HEK293 (cell line): Measurements from ENCODE around the gene SETD3.

ENCODE experiments used
- FEZF1 ChIP-seq: fragments of 450-650 bp; formaldehyde crosslinking; IDR thresholded peaks from 2 replicates; pipeline ENCODE4 v1.5.1; 2016; ENCODE audit warnings: missing biosample characterization, missing genetic modification characterization
- IKZF3 ChIP-seq: fragments of 450-650 bp; IDR thresholded peaks from 2 replicates; pipeline ENCODE4 v1.5.0; 2018; ENCODE audit warnings: missing biosample characterization, mild to moderate bottlenecking, missing genetic modification characterization, moderate library complexity
- KLF8 ChIP-seq: fragments of 450-650 bp; formaldehyde crosslinking; IDR thresholded peaks from 2 replicates; pipeline ENCODE4 v1.5.1; 2016; ENCODE audit warnings: missing biosample characterization, missing genetic modification characterization
- PRDM1 ChIP-seq: fragments of 450-650 bp; formaldehyde crosslinking; IDR thresholded peaks from 2 replicates; pipeline ENCODE4; 2016; ENCODE audit warnings: missing biosample characterization, missing genetic modification characterization
- SALL2 ChIP-seq: fragments of 450-650 bp; formaldehyde crosslinking; IDR thresholded peaks from 2 replicates; pipeline ENCODE4 v1.5.0; 2017; ENCODE audit warnings: missing biosample characterization, mild to moderate bottlenecking, missing genetic modification characterization, borderline replicate concordance
- ZBTB21 ChIP-seq: fragments of 450-650 bp; formaldehyde crosslinking; IDR thresholded peaks from 2 replicates; pipeline ENCODE4 v1.5.1; 2017; ENCODE audit warnings: missing biosample characterization, missing genetic modification characterization
- ZNF132 ChIP-seq: fragments of 450-650 bp; formaldehyde crosslinking; IDR thresholded peaks from 2 replicates; pipeline ENCODE4 v1.5.1; 2017; ENCODE audit warnings: missing biosample characterization, missing genetic modification characterization, borderline replicate concordance
- ZNF23 ChIP-seq: fragments of 450-650 bp; formaldehyde crosslinking; IDR thresholded peaks from 2 replicates; pipeline ENCODE4 v1.5.1; 2016; ENCODE audit warnings: missing biosample characterization, missing genetic modification characterization, borderline replicate concordance
- ZNF391 ChIP-seq: fragments of 450-650 bp; formaldehyde crosslinking; IDR thresholded peaks from 2 replicates; pipeline ENCODE4 v1.5.1; 2016; ENCODE audit warnings: low read depth, missing biosample characterization, missing genetic modification characterization, borderline replicate concordance
- ZNF624 ChIP-seq: fragments of 450-650 bp; formaldehyde crosslinking; IDR thresholded peaks from 2 replicates; pipeline ENCODE4 v1.5.1; 2017; ENCODE audit warnings: missing biosample characterization, missing genetic modification characterization
- ZNF660 ChIP-seq: fragments of 450-650 bp; IDR thresholded peaks from 2 replicates; pipeline ENCODE4 v1.5.1; 2018; ENCODE audit warnings: missing biosample characterization, mild to moderate bottlenecking, missing genetic modification characterization
- ZNF830 ChIP-seq: fragments of 450-650 bp; IDR thresholded peaks from 2 replicates; pipeline ENCODE4 v1.5.0; 2018; ENCODE audit warnings: missing biosample characterization, missing genetic modification characterization, low read depth, mild to moderate bottlenecking, moderate library complexity
- ZNF843 ChIP-seq: fragments of 450-650 bp; formaldehyde crosslinking; IDR thresholded peaks from 2 replicates; pipeline ENCODE4 v1.5.1; 2016; ENCODE audit warnings: missing biosample characterization, missing genetic modification characterization
- TF ChIP-seq, protein P1 (sequence below): fragments of 450-650 bp; formaldehyde crosslinking; IDR thresholded peaks from 2 replicates; pipeline ENCODE4 v1.5.1; 2016; ENCODE audit warnings: missing biosample characterization, missing genetic modification characterization, borderline replicate concordance
- TF ChIP-seq, protein P2 (sequence below): fragments of 450-650 bp; formaldehyde crosslinking; IDR thresholded peaks from 2 replicates; pipeline ENCODE4 v1.5.1; 2017; ENCODE audit warnings: missing biosample characterization, mild to moderate bottlenecking, missing genetic modification characterization, moderate library complexity
- TF ChIP-seq, protein P3 (sequence below): fragments of 450-650 bp; formaldehyde crosslinking; IDR thresholded peaks from 2 replicates; pipeline ENCODE4 v1.5.1; 2016; ENCODE audit warnings: missing biosample characterization, missing genetic modification characterization
- TF ChIP-seq, protein P4 (sequence below): IDR thresholded peaks from 2 replicates; pipeline ENCODE4 v1.6.1; 2011; ENCODE audit warnings: mild to moderate bottlenecking, low read depth, low read length, borderline replicate concordance
- TF ChIP-seq, protein P5 (sequence below): fragments of 450-650 bp; formaldehyde crosslinking; IDR thresholded peaks from 2 replicates; pipeline ENCODE4 v1.5.1; 2016; ENCODE audit warnings: missing biosample characterization, missing genetic modification characterization

Gene SETD3

DNA sequence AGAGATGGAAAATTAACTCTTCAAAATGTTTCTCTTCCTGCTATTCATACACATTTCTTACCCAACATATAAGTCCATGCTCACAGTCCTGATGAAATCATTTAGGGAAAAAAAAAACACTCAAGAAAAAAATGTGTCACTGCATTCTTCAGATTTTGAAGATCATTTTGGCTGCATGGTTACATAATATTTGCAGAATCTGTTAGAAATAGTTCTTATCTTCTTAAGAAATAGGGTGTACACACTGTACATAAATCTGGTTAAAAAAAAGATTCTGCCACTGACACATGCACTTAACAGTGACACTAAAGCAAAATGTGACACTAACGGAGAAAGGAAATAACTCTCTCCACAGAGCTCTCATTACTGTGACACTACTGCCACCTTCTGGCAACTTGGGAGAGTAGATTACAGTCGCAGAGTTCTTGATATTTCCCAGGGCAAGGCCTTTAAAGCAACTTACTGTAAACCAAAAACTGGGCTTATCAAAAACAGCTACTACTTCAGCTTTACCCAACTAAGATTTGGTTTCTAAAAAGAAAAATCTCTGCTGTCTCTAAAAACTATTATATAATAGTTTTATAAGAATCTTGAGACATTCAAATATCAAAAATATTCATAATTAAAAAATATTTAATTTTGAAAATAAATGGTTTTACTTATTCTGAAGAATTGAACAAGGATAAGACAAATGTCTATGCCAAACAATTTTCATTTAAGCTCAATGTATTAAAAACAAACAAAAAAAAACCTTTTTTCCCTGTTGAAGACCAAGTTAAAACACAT, 65.0 kb downstream of the SETD3 start (continued):
- TF ChIP-seq, protein P1, sequence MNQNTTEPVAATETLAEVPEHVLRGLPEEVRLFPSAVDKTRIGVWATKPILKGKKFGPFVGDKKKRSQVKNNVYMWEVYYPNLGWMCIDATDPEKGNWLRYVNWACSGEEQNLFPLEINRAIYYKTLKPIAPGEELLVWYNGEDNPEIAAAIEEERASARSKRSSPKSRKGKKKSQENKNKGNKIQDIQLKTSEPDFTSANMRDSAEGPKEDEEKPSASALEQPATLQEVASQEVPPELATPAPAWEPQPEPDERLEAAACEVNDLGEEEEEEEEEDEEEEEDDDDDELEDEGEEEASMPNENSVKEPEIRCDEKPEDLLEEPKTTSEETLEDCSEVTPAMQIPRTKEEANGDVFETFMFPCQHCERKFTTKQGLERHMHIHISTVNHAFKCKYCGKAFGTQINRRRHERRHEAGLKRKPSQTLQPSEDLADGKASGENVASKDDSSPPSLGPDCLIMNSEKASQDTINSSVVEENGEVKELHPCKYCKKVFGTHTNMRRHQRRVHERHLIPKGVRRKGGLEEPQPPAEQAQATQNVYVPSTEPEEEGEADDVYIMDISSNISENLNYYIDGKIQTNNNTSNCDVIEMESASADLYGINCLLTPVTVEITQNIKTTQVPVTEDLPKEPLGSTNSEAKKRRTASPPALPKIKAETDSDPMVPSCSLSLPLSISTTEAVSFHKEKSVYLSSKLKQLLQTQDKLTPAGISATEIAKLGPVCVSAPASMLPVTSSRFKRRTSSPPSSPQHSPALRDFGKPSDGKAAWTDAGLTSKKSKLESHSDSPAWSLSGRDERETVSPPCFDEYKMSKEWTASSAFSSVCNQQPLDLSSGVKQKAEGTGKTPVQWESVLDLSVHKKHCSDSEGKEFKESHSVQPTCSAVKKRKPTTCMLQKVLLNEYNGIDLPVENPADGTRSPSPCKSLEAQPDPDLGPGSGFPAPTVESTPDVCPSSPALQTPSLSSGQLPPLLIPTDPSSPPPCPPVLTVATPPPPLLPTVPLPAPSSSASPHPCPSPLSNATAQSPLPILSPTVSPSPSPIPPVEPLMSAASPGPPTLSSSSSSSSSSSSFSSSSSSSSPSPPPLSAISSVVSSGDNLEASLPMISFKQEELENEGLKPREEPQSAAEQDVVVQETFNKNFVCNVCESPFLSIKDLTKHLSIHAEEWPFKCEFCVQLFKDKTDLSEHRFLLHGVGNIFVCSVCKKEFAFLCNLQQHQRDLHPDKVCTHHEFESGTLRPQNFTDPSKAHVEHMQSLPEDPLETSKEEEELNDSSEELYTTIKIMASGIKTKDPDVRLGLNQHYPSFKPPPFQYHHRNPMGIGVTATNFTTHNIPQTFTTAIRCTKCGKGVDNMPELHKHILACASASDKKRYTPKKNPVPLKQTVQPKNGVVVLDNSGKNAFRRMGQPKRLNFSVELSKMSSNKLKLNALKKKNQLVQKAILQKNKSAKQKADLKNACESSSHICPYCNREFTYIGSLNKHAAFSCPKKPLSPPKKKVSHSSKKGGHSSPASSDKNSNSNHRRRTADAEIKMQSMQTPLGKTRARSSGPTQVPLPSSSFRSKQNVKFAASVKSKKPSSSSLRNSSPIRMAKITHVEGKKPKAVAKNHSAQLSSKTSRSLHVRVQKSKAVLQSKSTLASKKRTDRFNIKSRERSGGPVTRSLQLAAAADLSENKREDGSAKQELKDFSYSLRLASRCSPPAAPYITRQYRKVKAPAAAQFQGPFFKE (tag by site-specific recombination): no peak
- TF ChIP-seq IKZF3 (tag by site-specific recombination) (no peak), ZNF391 (tag by site-specific recombination) (no peak), ZNF660 (tag by site-specific recombination) (peak; percentile 83), ZBTB21 (tag by site-specific recombination) (no peak), ZNF624 (no peak), ZNF132 (tag by site-specific recombination) (no peak), ZNF830 (tag by site-specific recombination) (no peak), ZNF843 (no peak), PRDM1 (tag by site-specific recombination) (peak; percentile 93), FEZF1 (tag by site-specific recombination) (no peak), ZNF23 (tag by site-specific recombination) (no peak), KLF8 (tag by site-specific recombination) (no peak), SALL2 (tag by site-specific recombination) (no peak)
- TF ChIP-seq, protein P2, sequence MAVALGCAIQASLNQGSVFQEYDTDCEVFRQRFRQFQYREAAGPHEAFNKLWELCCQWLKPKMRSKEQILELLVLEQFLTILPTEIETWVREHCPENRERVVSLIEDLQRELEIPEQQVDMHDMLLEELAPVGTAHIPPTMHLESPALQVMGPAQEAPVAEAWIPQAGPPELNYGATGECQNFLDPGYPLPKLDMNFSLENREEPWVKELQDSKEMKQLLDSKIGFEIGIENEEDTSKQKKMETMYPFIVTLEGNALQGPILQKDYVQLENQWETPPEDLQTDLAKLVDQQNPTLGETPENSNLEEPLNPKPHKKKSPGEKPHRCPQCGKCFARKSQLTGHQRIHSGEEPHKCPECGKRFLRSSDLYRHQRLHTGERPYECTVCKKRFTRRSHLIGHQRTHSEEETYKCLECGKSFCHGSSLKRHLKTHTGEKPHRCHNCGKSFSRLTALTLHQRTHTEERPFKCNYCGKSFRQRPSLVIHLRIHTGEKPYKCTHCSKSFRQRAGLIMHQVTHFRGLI (tag by site-specific recombination): no peak
- TF ChIP-seq, protein P3, sequence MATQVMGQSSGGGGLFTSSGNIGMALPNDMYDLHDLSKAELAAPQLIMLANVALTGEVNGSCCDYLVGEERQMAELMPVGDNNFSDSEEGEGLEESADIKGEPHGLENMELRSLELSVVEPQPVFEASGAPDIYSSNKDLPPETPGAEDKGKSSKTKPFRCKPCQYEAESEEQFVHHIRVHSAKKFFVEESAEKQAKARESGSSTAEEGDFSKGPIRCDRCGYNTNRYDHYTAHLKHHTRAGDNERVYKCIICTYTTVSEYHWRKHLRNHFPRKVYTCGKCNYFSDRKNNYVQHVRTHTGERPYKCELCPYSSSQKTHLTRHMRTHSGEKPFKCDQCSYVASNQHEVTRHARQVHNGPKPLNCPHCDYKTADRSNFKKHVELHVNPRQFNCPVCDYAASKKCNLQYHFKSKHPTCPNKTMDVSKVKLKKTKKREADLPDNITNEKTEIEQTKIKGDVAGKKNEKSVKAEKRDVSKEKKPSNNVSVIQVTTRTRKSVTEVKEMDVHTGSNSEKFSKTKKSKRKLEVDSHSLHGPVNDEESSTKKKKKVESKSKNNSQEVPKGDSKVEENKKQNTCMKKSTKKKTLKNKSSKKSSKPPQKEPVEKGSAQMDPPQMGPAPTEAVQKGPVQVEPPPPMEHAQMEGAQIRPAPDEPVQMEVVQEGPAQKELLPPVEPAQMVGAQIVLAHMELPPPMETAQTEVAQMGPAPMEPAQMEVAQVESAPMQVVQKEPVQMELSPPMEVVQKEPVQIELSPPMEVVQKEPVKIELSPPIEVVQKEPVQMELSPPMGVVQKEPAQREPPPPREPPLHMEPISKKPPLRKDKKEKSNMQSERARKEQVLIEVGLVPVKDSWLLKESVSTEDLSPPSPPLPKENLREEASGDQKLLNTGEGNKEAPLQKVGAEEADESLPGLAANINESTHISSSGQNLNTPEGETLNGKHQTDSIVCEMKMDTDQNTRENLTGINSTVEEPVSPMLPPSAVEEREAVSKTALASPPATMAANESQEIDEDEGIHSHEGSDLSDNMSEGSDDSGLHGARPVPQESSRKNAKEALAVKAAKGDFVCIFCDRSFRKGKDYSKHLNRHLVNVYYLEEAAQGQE (tag by site-specific recombination): no peak
- TF ChIP-seq, protein P4, sequence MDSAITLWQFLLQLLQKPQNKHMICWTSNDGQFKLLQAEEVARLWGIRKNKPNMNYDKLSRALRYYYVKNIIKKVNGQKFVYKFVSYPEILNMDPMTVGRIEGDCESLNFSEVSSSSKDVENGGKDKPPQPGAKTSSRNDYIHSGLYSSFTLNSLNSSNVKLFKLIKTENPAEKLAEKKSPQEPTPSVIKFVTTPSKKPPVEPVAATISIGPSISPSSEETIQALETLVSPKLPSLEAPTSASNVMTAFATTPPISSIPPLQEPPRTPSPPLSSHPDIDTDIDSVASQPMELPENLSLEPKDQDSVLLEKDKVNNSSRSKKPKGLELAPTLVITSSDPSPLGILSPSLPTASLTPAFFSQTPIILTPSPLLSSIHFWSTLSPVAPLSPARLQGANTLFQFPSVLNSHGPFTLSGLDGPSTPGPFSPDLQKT: no peak
- TF ChIP-seq, protein P5, sequence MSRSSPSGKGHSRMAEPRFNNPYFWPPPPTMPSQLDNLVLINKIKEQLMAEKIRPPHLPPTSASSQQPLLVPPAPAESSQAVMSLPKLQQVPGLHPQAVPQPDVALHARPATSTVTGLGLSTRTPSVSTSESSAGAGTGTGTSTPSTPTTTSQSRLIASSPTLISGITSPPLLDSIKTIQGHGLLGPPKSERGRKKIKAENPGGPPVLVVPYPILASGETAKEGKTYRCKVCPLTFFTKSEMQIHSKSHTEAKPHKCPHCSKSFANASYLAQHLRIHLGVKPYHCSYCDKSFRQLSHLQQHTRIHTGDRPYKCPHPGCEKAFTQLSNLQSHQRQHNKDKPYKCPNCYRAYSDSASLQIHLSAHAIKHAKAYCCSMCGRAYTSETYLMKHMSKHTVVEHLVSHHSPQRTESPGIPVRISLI: peak; percentile 91
